IPS-20b (cell line): ENCODE results near the gene TFF1.

Experiments
- H3K27ac ChIP-seq: one replicate; pipeline ENCODE4 v1.5.1; 2013; ENCODE audit warnings: low read length
- H3K27me3 ChIP-seq: 2 replicates; pipeline ENCODE4 v1.6.1; 2013; ENCODE audit warnings: mild to moderate bottlenecking, low read length, inconsistent platforms; ENCODE audit not compliant: insufficient read depth
- H3K36me3 ChIP-seq: 2 replicates; pipeline ENCODE4 v1.6.1; 2013; ENCODE audit warnings: low read depth, mild to moderate bottlenecking, inconsistent platforms, low read length, moderate library complexity; ENCODE audit not compliant: insufficient read depth
- H3K4me1 ChIP-seq: 2 replicates; pipeline ENCODE4 v1.6.1; 2013; ENCODE audit warnings: mild to moderate bottlenecking, control low read depth, inconsistent platforms, low read length, moderate library complexity; ENCODE audit not compliant: insufficient read depth
- H3K4me3 ChIP-seq: 2 replicates; pipeline ENCODE4 v1.5.1; 2013; ENCODE audit warnings: mild to moderate bottlenecking, low read length, inconsistent platforms
- H3K9ac ChIP-seq: 2 replicates; pipeline ENCODE4 v1.6.1; 2013; ENCODE audit warnings: low read depth, mild to moderate bottlenecking, inconsistent platforms, low read length, moderate library complexity
- H3K9me3 ChIP-seq: 2 replicates; pipeline ENCODE4 v1.6.1; 2013; ENCODE audit warnings: mild to moderate bottlenecking, low read depth, low read length, inconsistent platforms; ENCODE audit not compliant: insufficient read depth

TFF1 gene

GRCh38 chr21:42356046-42356445, 10.3 kb downstream of the TFF1 start:
- Histone ChIP-seq H3K27ac (no peak overlapping the region), H3K36me3 (no peaks in the 10 kb centered on the region), H3K4me3 (no peak overlapping the region), H3K9ac (no peak overlapping the region), H3K9me3 (peaks cover 7% of the 10 kb centered on the region), H3K4me1 (no peaks in the 10 kb centered on the region), H3K27me3 (no peaks in the 10 kb centered on the region)

GRCh38 chr21:42353623-42354022, 12.7 kb downstream of the TFF1 start:
- no peaks in the 10 kb centered on the region for H3K4me1 ChIP-seq
- H3K36me3 ChIP-seq, result no peaks in the 10 kb centered on the region
- no peaks in the 10 kb centered on the region for H3K27me3 ChIP-seq
- no peak overlapping the region for H3K4me3 ChIP-seq
- H3K9ac ChIP-seq, result no peak overlapping the region
- H3K9me3 ChIP-seq, result no peaks in the 10 kb centered on the region
- H3K27ac ChIP-seq, result no peak overlapping the region

- H3K9ac ChIP-seq, result no peak overlapping the region
- H3K27me3 ChIP-seq, result no peaks in the 10 kb centered on the region
- no peaks in the 10 kb centered on the region for H3K9me3 ChIP-seq
- H3K36me3 ChIP-seq, result no peaks in the 10 kb centered on the region
- H3K27ac ChIP-seq, result no peak overlapping the region
- H3K4me1 ChIP-seq, result no peaks in the 10 kb centered on the region
- H3K4me3 ChIP-seq, result no peak overlapping the region
Measured at GRCh38 chr21:42352441-42353095, 13.8 kb downstream of the TFF1 start.

GRCh38 chr21:42351626-42352440, 14.5 kb downstream of the TFF1 start:
- no peak overlapping the region for H3K9ac ChIP-seq
- H3K36me3 ChIP-seq, result no peaks in the 10 kb centered on the region
- H3K27me3 ChIP-seq, result no peaks in the 10 kb centered on the region
- H3K4me3 ChIP-seq, result no peak overlapping the region
- no peaks in the 10 kb centered on the region for H3K9me3 ChIP-seq
- H3K4me1 ChIP-seq, result no peaks in the 10 kb centered on the region
- H3K27ac ChIP-seq, result no peak overlapping the region

GRCh38 chr21:42350927-42351426, 15.4 kb downstream of the TFF1 start, which contains the start of gene TFF2:
Gene TFF2, minus strand, starts transcription at chr21:42350994. Its CDS starts 37 bp downstream, at chr21:42350957.
- Histone ChIP-seq H3K9me3 (no peaks in the 10 kb centered on the region), H3K9ac (no peak within 1 kb of the TSS), H3K4me3 (no peak within 1 kb of the TSS), H3K4me1 (no peaks in the 10 kb centered on the region), H3K36me3 (no peaks in the 10 kb centered on the region), H3K27me3 (no peaks in the 10 kb centered on the region), H3K27ac (no peak within 1 kb of the TSS)

- Histone ChIP-seq H3K9me3 (no peaks in the 10 kb centered on the region), H3K4me3 (no peak overlapping the region), H3K27me3 (no peaks in the 10 kb centered on the region), H3K9ac (no peak overlapping the region), H3K27ac (no peak overlapping the region), H3K4me1 (no peaks in the 10 kb centered on the region), H3K36me3 (no peaks in the 10 kb centered on the region)
Measured at GRCh38 chr21:42350318-42350910, 15.9 kb downstream of the TFF1 start.

GRCh38 chr21:42349420-42350317, 16.7 kb downstream of the TFF1 start:
- Histone ChIP-seq H3K4me1 (no peaks in the 10 kb centered on the region), H3K9ac (no peak overlapping the region), H3K36me3 (no peaks in the 10 kb centered on the region), H3K4me3 (no peak overlapping the region), H3K9me3 (no peaks in the 10 kb centered on the region), H3K27me3 (no peaks in the 10 kb centered on the region), H3K27ac (no peak overlapping the region)

- Histone ChIP-seq H3K4me3 (no peak overlapping the region), H3K4me1 (no peaks in the 10 kb centered on the region), H3K9me3 (no peaks in the 10 kb centered on the region), H3K36me3 (no peaks in the 10 kb centered on the region), H3K27me3 (no peaks in the 10 kb centered on the region), H3K27ac (no peak overlapping the region), H3K9ac (no peak overlapping the region)
Measured at GRCh38 chr21:42348762-42349161, 17.6 kb downstream of the TFF1 start.

- Histone ChIP-seq H3K36me3 (no peaks in the 10 kb centered on the region), H3K9ac (no peak overlapping the region), H3K4me3 (no peak overlapping the region), H3K27ac (no peak overlapping the region), H3K27me3 (no peaks in the 10 kb centered on the region), H3K4me1 (no peaks in the 10 kb centered on the region), H3K9me3 (no peaks in the 10 kb centered on the region)
Measured at GRCh38 chr21:42347601-42348327, 18.6 kb downstream of the TFF1 start.

- H3K4me3 ChIP-seq, result no peak overlapping the region
- no peak overlapping the region for H3K27ac ChIP-seq
- H3K9me3 ChIP-seq, result no peaks in the 10 kb centered on the region
- H3K9ac ChIP-seq, result no peak overlapping the region
- no peaks in the 10 kb centered on the region for H3K4me1 ChIP-seq
- no peaks in the 10 kb centered on the region for H3K36me3 ChIP-seq
- no peaks in the 10 kb centered on the region for H3K27me3 ChIP-seq
Measured at GRCh38 chr21:42346866-42347600, 19.3 kb downstream of the TFF1 start.
